GM19239 (cell line): Measurements from ENCODE around the gene PSMC3IP.
"Not testable (repeated sequence)": the region's sequence is repeated elsewhere in the genome, so short reads cannot be mapped to it uniquely, and the experiment has no call there.

ENCODE experiments used
- DNase-seq: peaks from one replicate; pipeline ENCODE4 v3.0.0; 2011; ENCODE audit warnings: low spot score; ENCODE audit not compliant: insufficient read length
- FAIRE-seq: peaks from 2 replicates; lab custom pipeline; 2011; peaks lifted over from hg19 to GRCh38; lab: Jason Lieb, UNC

The PSMC3IP gene, protein sequence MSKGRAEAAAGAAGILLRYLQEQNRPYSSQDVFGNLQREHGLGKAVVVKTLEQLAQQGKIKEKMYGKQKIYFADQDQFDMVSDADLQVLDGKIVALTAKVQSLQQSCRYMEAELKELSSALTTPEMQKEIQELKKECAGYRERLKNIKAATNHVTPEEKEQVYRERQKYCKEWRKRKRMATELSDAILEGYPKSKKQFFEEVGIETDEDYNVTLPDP

DNA sequence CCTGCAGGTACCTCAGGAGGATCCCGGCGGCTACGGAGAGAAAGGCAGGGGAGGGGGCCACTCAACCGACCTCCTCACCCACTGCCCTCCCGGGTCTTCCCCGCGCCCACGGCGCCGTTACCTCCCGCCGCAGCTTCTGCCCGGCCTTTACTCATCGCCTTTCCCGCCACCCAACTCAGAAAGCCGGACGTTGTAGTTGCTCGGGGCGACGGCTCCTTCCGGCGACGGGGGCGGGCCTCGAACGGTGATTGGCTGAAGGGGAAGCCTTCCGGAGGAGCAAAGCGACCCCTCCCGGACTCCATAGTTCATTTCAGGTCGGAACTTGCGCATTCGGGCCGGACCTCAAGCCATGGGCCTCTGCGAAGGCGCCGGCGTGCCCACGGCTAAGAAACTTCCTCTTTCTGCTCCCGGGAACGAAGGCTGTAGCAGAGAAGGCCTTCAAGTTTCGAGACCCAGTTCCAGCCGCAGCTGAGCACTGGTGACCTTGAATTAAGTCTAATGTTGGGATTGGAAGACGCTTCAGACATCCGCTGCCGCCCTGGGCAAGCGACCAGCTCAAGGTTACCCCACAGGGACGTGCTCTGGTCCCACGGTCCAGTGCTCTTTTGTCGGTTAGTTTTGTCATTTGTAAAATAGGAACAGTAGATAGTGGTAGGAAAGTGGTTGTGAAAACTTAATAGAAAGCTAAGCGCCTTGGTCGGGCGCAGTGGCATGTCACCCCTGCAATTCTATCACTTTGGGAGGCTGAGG lies at the start of gene PSMC3IP:
Gene PSMC3IP (minus strand): TSS at position 198 of the 750 bp plus-strand sequence. CDS start 43 bp downstream, at position 155.
- peak; percentile 90 for DNase-seq
- FAIRE-seq: peak; percentile 89

DNA sequence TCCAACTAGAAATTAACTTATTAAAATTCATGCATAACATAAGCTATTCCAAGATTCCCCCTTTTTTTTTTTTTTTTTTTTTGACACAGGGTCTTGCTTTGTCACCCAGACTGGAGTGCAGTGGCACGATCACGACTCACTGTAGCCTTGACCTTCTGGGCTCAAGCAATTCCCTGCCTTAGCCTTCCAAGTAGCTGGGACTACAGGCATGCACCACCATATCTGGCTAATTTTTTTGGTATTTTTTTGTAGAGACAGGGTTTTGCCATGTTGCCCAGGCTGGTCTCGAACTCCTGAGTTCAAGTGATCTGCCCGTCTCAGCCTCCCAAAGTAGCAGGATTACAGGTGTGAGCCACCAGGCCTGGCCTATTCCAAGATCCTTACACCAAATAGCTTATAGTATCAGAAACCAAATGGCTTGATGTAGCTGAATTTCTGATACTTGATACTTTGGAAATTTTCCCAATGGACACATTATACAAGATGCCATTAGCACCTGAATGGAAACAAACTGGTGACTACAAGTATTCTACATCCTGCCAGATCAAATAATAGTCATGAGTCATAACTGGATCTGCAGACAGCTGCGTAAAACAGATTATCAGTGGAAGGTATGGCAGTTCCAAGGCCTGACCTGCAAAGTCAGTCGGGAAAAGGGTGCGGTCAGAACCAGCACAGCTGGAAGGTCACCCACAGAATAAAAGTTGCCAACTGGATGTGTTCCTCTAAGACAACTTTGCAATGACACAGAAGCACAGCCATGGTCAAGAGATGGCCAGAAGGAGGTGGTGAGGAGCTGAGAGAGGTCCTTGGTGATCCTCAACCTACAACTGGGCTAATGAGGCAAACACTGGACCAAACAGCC lies 46.4 kb upstream of the PSMC3IP start:
- DNase-seq: no peak
- no peak for FAIRE-seq

DNA sequence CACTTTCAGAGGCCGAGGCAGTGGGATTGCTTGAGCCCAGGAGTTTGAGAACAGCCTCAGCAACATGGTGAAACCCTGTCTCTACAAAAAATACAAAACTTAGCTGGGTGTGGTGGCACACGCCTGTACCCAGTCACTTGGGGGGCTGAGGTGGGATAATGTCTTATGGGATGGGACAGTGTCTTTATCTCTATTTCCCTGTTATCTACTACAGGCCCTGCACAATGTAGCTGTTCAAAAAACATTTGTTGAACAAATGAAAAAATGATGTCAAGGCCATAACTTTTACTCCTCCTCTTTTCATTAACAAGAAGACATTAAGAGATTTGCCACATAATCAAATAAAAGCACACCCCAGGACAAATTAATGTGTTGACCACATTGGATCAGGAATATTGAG lies 45.7 kb upstream of the PSMC3IP start:
- DNase-seq: no peak
- FAIRE-seq: no peak

DNA sequence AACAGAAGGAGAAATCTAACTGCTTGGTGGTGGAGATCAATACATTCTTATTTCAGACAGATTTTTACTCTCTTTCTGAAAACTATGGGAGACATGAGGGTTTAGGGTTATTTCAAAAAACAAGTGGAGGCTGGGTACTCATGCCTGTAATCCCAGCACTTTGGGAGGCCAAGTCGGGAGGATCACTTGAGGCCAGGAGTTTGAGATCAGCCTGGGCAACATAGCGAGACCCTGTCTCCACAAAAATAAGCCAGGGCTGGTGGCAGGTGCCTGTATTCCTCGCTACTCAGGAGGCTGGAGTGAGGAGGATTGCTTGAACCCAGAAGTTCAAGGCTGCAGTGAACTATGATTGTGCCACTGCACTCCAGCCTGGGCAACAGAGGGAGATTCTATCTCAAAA lies 44.5 kb upstream of the PSMC3IP start:
- DNase-seq, FAIRE-seq: not testable (repeated sequence)

DNA sequence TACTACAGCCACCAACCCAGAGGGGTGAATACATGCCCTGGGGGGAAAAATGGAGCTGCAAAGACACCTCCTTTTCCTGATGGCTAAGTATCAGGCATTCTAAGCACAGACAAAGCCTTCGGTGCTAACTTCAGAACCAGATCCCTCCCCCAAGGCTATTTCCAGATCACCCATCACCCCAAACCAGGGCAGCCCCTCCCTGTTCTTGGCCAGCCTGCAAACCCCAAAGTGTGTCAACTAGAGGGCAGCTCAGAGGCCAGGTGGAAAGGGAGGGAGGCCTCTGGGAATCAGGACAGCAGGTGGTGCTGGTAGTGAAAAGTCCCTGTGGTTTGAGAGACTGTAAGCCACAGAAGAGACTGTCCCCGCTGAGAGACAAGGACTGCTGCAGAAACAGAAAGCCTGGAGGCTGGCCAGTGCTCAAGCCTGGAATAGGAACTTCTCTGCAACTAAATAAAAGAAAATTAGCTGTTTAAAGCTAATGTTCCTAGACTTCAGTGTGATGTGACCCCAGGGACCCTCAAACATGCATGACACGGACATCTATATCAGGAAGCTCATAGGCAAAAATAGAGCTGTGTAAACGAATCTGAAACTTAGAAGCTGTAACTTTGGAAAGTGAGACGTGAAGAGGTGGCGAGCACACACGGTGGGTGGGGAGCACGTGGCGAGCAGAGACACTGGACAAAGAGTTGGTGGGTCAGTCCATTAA lies 41.1 kb upstream of the PSMC3IP start:
- DNase-seq (peak; percentile 64), FAIRE-seq (peak; percentile 100)

DNA sequence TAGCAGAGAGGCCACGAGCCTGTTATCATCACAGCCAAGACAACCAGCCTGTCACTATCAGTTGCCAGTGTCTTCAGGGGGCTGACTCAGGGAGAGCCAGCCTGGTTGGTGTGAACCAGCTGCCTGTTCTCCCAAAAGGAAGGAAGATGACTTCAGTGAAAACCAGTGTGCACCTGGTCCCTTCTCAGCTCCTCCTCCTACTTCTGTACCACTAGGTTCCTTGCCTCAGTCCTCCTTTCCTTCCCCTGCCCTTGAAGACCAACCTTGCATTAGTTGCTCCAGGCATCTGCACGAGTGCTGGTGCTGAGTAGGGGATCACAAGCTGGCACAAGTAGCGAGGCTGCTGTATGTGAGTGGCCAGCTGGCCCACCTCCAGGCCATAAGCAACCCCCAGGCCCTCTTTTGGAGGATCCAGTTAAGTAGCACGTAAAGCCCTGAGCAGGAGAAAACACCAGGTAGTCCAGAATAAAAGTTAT lies 40.5 kb upstream of the PSMC3IP start:
- FAIRE-seq (no peak), DNase-seq (no peak)

DNA sequence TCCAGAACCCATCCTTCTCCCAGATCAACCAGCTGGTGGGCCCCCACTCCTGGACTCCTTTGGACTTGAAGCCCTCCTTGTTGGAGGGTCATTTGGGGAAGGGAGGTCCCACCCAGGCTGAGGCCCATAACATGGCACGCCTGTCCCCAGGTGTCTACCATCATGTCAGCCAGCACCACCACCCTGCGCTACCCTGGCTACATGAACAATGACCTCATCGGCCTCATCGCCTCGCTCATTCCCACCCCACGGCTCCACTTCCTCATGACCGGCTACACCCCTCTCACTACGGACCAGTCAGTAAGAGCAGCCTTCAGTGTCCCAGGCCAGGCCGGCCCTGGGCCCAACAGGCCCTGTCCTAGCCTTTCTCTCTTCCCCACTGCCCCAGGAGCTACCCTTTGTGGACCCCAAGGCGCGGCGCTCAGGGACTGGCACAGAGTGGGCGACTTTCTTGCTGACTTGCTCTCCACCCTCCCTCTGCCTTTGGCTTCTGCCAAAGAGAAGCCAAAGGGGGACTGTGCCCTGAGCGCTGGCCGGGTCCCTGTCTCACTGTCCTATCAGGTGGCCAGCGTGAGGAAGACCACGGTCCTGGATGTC lies 36.3 kb upstream of the PSMC3IP start:
- no peak for FAIRE-seq
- no peak for DNase-seq

DNA sequence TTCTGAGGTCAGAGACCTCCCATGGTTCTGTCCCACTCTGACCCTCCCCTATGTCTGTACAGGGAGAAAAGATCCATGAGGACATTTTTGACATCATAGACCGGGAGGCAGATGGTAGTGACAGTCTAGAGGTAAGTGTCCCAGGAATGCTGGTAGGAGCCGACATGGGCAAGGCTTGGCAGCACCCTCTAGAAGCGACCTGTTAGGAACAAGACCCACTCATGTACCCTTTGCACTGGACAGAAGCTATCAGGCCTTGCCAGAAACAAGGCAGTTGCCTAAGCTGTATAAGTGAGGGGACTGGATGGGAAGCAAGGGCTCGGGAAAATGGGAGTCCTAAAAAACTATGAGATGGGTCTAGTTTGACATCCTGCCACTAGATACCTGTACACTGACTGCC lies 34.5 kb upstream of the PSMC3IP start:
- DNase-seq: no peak
- no peak for FAIRE-seq

DNA sequence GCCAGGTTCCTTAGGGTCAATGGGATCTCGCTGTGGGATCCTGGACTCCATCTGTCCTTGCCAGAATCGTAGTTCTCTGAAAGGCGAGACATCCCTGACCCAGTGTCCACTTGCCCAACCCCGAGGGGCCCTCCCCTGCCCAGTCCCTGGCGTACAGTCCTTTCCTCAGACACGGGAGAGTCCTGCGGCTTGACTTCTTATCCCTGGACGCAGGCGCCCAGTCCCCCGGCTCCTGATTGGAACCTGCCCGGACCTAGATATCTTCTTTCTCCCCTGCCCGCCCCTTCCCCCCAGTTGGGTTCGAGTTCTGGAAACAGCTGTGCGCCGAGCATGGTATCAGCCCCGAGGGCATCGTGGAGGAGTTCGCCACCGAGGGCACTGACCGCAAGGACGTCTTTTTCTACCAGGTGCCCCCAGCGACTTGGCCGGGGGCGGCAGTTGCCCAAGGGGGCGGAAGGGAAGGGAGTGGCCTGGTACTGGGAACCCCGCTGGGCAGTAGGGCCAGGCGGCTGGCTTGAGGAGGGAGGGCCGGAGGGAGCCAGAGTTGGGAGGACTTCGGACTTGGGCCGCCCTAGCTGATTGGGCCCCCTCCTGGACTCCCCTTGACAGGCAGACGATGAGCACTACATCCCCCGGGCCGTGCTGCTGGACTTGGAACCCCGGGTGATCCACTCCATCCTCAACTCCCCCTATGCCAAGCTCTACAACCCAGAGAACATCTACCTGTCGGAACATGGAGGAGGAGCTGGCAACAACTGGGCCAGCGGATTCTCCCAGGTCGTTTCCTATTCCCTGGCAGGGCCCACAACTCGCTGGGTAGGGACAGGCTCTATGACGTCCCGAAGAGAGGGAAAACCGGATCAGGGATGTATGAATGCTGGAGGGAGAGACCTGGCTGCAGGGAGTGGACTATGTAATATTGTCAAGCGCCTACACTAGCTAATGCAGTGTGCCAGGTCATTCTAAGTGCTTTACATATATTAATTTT lies 32.6 kb upstream of the PSMC3IP start:
- not testable (repeated sequence) for DNase-seq
- FAIRE-seq: peak; percentile 75

DNA sequence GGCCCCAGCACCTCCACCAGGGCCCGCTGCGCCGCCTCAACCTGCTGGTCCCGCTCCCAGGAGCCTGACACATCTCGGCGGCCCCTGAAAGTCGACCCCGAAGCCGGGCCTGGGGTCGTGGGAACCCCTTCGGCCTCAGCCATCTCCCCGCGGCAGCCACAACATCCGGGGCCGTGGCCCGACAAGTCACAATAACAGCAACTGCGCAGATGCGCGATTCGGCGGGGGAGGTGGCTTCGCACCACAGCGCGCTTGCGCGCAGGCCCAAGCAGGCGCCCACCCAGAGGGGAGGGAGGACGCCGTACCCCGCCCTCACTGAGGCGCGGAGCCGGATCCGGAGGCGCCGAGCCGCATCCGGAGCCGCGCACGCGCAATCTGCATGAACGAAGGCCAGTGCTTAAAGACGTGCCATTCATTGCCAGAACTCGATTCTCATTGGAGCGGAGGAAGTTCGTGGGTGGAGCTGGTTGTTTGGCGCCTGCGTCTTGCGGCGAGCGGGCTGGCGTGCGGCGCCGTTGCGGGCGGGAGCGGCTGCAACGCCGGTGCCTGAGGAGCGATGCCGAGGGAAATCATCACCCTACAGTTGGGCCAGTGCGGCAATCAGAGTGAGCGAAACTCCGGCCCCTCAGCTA lies 31.8 kb upstream of the PSMC3IP start, which contains the start of the genes RETREG3 and TUBG1:
Gene RETREG3 (minus strand): TSS at position 193 of the 632 bp plus-strand sequence. CDS start 50 bp downstream, at position 143.
Gene TUBG1 (plus strand): TSS at position 502 of the 632 bp plus-strand sequence. CDS start 55 bp downstream, at position 557.
- DNase-seq (peak; percentile 89), FAIRE-seq (peak; percentile 98)

DNA sequence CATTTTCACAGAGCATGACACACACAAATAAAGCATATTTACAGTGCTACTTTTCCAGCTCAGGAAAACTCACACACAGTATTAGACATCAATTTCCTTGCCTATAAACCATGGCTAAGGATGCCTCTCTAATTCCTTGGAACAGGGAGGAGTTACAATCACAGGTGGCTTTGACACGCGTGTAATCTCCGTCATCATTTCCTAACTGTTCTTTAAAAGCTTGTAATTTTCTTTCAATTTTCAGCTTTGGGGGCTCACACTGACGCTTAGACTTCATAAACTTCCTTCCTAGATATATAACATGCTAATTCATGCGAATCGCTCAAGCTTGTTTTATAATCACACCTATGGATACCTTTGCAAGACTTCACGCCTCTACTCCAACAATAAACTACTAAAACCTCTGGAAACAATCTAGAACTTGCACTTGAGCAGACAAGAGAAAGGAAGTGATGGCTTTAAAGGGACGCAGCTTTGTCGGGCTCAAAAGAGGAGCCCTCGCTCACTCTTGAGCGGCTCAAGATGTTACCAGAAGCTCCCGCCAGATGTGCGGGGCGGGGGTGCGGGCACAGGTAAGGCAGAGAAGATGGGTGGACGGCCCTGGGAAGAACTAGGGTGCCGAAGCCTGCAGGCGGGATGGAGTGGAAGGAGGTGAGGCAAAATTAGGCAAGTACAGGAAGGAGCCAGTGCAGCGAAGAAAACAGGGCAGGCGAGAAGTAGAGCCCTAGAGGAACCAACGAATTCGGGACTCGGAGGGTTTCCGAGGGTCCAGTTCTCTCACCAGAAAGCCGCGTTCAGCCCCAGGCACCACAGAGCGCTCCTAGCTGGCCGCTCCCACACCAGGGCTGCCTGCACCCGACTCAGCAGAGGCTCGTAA lies 31.0 kb upstream of the PSMC3IP start:
- FAIRE-seq (peak; percentile 18), DNase-seq (no peak)

DNA sequence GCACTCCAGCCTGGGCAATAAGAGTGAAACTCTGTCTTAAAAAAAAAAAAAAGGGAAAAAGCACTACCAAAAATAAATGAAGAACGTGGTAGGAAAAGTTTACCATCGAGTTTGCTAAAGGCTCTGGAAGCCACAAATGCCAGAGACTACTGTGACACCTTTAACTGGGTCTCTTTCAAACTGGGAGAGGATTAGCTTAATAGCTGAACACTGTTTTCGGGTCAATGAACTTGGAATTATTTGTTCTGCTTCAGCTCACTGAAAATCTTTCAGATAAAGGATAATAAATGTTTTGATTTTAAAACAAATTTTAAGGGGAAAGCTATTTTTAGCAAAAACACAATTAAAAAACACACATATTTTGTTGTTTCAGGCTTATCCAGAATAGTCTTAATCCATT lies 30.2 kb upstream of the PSMC3IP start:
- FAIRE-seq: no peak
- no peak for DNase-seq

DNA sequence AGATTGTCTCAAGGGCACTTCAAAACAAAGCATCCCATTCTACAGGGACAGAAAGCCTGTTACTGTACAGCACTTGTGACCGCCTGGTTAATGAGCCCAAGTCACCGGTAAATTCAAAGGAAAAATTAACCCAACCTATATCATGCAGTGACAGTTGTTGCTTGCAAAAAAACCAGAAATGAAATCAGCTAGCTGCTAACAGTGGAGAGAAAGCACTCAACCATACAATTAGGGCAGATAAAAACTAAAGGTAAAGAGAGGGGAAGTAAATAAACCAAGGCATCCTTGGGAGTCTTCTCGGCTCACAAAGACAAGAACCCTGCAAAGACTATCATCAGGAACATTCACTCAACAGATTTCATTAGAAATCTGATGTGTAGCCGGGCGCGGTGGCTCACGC lies 25.8 kb upstream of the PSMC3IP start:
- peak; percentile 80 for FAIRE-seq
- DNase-seq: no peak

DNA sequence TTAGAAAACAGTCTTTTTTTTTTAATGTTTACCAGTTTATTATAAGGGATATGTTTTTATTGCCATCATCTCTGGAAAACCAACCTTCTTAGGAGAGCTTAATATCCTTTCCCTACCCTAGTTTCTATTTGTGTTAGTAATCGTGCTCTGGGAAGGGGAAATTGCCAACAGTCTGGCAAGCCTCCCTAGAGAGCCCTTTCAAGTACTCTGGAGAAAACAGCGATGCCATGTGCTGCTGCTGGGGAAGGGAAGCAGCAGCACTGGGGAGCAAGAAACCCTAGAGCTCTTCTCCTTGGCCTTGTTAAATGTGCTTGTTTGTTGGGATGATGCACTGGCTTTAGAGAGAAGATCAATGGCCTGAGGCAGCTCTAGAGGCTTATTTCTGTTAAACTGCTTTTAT lies 21.4 kb upstream of the PSMC3IP start:
- no peak for DNase-seq
- no peak for FAIRE-seq

DNA sequence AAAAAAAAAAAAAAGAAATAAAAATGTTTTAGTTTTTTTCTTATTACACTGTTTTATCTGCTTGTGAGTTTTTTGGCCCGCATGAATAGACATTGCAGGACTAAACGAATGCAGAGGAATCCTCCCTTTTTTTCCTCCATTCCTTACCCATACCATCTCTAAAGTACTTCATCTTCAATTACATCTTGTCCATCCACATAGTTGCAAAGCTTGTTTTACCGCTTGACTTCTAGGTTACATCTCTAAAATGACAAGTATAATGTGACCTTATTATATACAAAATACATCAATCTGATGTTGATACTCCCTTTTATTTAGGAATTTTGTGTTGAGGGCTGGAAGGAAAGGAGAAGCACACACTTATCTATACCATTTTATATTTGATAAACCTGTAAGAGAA lies 18.9 kb upstream of the PSMC3IP start:
- no peak for FAIRE-seq

DNA sequence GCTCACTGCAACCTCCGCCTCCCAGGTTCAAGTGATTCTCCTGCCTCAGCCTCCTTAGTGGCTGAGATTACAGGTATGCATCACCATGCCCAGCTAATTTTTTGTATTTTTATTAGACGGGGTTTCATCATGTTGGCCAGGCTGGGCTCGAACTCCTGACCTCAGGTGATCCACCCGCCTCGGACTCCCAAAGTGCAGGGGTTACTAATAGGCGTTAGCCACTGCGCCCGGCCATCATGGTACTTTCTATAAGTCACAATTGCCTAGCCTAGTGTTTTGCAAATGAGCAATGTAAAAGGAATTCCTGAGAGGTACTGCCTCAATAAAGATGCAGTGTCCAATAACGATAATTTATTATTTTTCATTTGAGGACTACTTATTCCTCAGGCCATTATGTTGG lies 13.9 kb upstream of the PSMC3IP start:
- peak; percentile 14 for FAIRE-seq
- DNase-seq: no peak

More for the DNA sequence above, 18.9 kb upstream of the PSMC3IP start:
- no peak for DNase-seq

DNA sequence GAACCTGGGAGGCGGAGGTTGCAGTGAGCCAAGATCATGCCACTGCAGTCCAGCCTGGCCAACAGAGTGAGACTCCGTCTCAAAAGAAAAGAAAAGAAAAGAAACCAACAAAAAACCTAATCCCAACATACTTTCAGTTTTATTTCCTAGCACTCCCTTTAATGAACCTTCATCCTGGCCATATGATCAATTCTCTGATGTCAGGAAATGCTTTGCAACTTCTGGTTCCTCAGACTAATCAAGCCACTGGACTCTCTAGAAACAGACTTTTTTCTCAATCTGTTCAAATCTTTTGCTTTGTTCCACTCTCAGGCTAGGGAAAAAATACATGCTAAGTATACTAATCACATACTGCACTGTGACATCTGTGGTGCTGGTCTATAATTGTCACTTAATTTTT lies 13.4 kb upstream of the PSMC3IP start:
- no peak for DNase-seq
- no peak for FAIRE-seq
